MM.1S (cell line): ENCODE results near the gene HDLBP.

ENCODE experiments used
- DNase-seq: peaks from one replicate; pipeline ENCODE4 v3.0.0-alpha.2; 2015
- H2AFZ ChIP-seq: fragments of 300-600 bp; sonication (generic); 2 replicates; pipeline ENCODE4 v1.6.0; 2016; ENCODE audit warnings: antibody characterized with exemption, low read length
- H3F3A ChIP-seq: fragments of 300-600 bp; sonication (generic); 2 replicates; pipeline ENCODE4 v1.6.1; 2016; ENCODE audit warnings: mild to moderate bottlenecking, antibody characterized with exemption, low read length, moderate library complexity, mixed read lengths; ENCODE audit not compliant: insufficient read depth
- H3K27ac ChIP-seq: fragments of 300-600 bp; sonication (generic); 2 replicates; pipeline ENCODE4 v1.5.1; 2016; ENCODE audit warnings: mild to moderate bottlenecking, low read length
- H3K27me3 ChIP-seq: fragments of 300-600 bp; sonication (generic); replicated peaks from 2 replicates; pipeline ENCODE4 v1.6.0; 2016; ENCODE audit warnings: low read length; ENCODE audit not compliant: insufficient read depth
- H3K36me3 ChIP-seq: fragments of 300-600 bp; sonication (generic); replicated peaks from 2 replicates; pipeline ENCODE4 v1.6.1; 2016; ENCODE audit warnings: mild to moderate bottlenecking, low read length, mixed read lengths; ENCODE audit not compliant: insufficient read depth
- H3K4me1 ChIP-seq: fragments of 300-600 bp; sonication (generic); 2 replicates; pipeline ENCODE4 v1.6.1; 2016; ENCODE audit warnings: low read length, mixed read lengths
- H3K4me2 ChIP-seq: fragments of 300-600 bp; sonication (generic); 2 replicates; pipeline ENCODE4 v1.6.0; 2016; ENCODE audit warnings: low read depth, low read length
- H3K4me3 ChIP-seq: fragments of 300-600 bp; sonication (generic); 2 replicates; pipeline ENCODE4 v1.5.1; 2016; ENCODE audit warnings: low read length, mixed read lengths
- H3K79me2 ChIP-seq: fragments of 300-600 bp; sonication (generic); 2 replicates; pipeline ENCODE4 v1.6.1; 2016; ENCODE audit warnings: mixed run types, low read length, mixed read lengths
- H3K9ac ChIP-seq: fragments of 300-600 bp; sonication (generic); 2 replicates; pipeline ENCODE4 v1.6.1; 2016; ENCODE audit warnings: low read length, mixed read lengths
- H3K9me2 ChIP-seq: fragments of 300-600 bp; sonication (generic); replicated peaks from 2 replicates; pipeline ENCODE4 v1.6.1; 2016; ENCODE audit warnings: mild to moderate bottlenecking, low read length, mixed read lengths; ENCODE audit not compliant: insufficient read depth
- H3K9me3 ChIP-seq: fragments of 300-600 bp; sonication (generic); replicated peaks from 2 replicates; pipeline ENCODE4 v1.6.1; 2016; ENCODE audit warnings: mild to moderate bottlenecking, low read length, mixed read lengths; ENCODE audit not compliant: insufficient read depth
- H4K20me1 ChIP-seq: fragments of 300-600 bp; sonication (generic); 2 replicates; pipeline ENCODE4 v1.6.1; 2016; ENCODE audit warnings: mild to moderate bottlenecking, low read length, moderate library complexity, mixed read lengths; ENCODE audit not compliant: insufficient read depth
- CTCF ChIP-seq: fragments of 300-600 bp; sonication (generic); IDR thresholded peaks from 2 replicates; pipeline ENCODE4 v1.5.1; 2016; ENCODE audit warnings: antibody characterized with exemption, low read length, mixed read lengths
- EZH2 ChIP-seq: fragments of 300-600 bp; sonication (generic); optimal IDR thresholded peaks from 2 replicates; pipeline ENCODE3; 2017; ENCODE audit warnings: low read depth, mild to moderate bottlenecking, antibody characterized with exemption, low read length, mixed read lengths
- EZH2phosphoT487 ChIP-seq: fragments of 300-600 bp; sonication (generic); IDR thresholded peaks from 2 replicates; pipeline ENCODE4 v1.6.1; 2018; ENCODE audit warnings: antibody characterized with exemption, low read length

The HDLBP gene

GRCh38 chr2:241193271-241193670, 122.2 kb downstream of the HDLBP start:
- no peaks in the 10 kb centered on the region for H3K9me3 ChIP-seq
- TF ChIP-seq CTCF (no peak), EZH2phosphoT487 (no peak), EZH2 (no peak)
- H3K36me3 ChIP-seq, result no peaks in the 10 kb centered on the region
- H2AFZ ChIP-seq, result no peak overlapping the region
- no peak overlapping the region for H3K4me3 ChIP-seq
- H3K4me1 ChIP-seq, result no peaks in the 10 kb centered on the region
- H4K20me1 ChIP-seq, result no peaks in the 10 kb centered on the region
- no peak for DNase-seq
- H3F3A ChIP-seq, result no peaks in the 10 kb centered on the region
- no peak overlapping the region for H3K4me2 ChIP-seq
- H3K9me2 ChIP-seq, result no peaks in the 10 kb centered on the region
- no peaks in the 10 kb centered on the region; the same call in none of the 2 replicates for H3K27me3 ChIP-seq
- no peak overlapping the region for H3K9ac ChIP-seq
- no peak overlapping the region for H3K27ac ChIP-seq
- H3K79me2 ChIP-seq, result no peaks in the 10 kb centered on the region

GRCh38 chr2:241191081-241191480, 124.4 kb downstream of the HDLBP start:
- H3K4me3 ChIP-seq, result no peak overlapping the region
- H3K27ac ChIP-seq, result no peak overlapping the region
- H3K36me3 ChIP-seq, result no peaks in the 10 kb centered on the region
- no peak overlapping the region for H2AFZ ChIP-seq
- no peaks in the 10 kb centered on the region for H3F3A ChIP-seq
- TF ChIP-seq CTCF (no peak), EZH2phosphoT487 (no peak), EZH2 (no peak)
- H3K9ac ChIP-seq, result no peak overlapping the region
- H3K27me3 ChIP-seq, result no peaks in the 10 kb centered on the region; the same call in none of the 2 replicates
- no peak overlapping the region for H3K4me2 ChIP-seq
- H4K20me1 ChIP-seq, result no peaks in the 10 kb centered on the region
- H3K79me2 ChIP-seq, result no peaks in the 10 kb centered on the region
- no peak for DNase-seq
- no peaks in the 10 kb centered on the region for H3K9me2 ChIP-seq
- no peaks in the 10 kb centered on the region for H3K4me1 ChIP-seq
- no peaks in the 10 kb centered on the region for H3K9me3 ChIP-seq

- H3K79me2 ChIP-seq, result no peaks in the 10 kb centered on the region
- H3K27me3 ChIP-seq, result no peaks in the 10 kb centered on the region; the same call in none of the 2 replicates
- H3K9me2 ChIP-seq, result no peaks in the 10 kb centered on the region
- no peaks in the 10 kb centered on the region for H3K9me3 ChIP-seq
- no peak for DNase-seq
- no peak overlapping the region for H3K4me3 ChIP-seq
- no peak overlapping the region for H3K4me2 ChIP-seq
- no peak overlapping the region for H3K9ac ChIP-seq
- TF ChIP-seq CTCF (no peak), EZH2phosphoT487 (no peak), EZH2 (no peak)
- H3K27ac ChIP-seq, result no peak overlapping the region
- H4K20me1 ChIP-seq, result no peaks in the 10 kb centered on the region
- H3K36me3 ChIP-seq, result no peaks in the 10 kb centered on the region
- no peaks in the 10 kb centered on the region for H3F3A ChIP-seq
- H2AFZ ChIP-seq, result no peak overlapping the region
- H3K4me1 ChIP-seq, result no peaks in the 10 kb centered on the region
These were observed 125.0 kb downstream of the HDLBP start for GRCh38 chr2:241190291-241190981.
